ENCODE results near the gene MRTFA.
"Not testable (repeated sequence)": the region's sequence is repeated elsewhere in the genome, so short reads cannot be mapped to it uniquely, and the experiment has no call there.

GRCh38 chr22:40625794-40626193, 10.7 kb downstream of the MRTFA start:
- TF ChIP-seq POLR2AphosphoS5, POLR2A, TAF1 (IDR thresholded peaks at IDR 0.05; ENCODE audit: low read depth, low read length): not testable (repeated sequence)
